Mesothelial cell of epicardium (in vitro differentiated cells): ENCODE results near the gene ZNF354C. TPM values are rescaled to one million over a fixed set of nuclear protein-coding genes. Genes with fewer than 3 reads are reported as not detected.

Experiments
- DNase-seq, 2 experiments: peaks; one replicate each; pipeline ENCODE4 v3.0.0; 2021; ENCODE audit warnings: low spot score in 2 of 2; ENCODE audit not compliant: unreplicated experiment in 2 of 2
- H3K27ac Mint-ChIP-seq: 2 replicates; pipeline ENCODE4 v1.8.0; 2021; ENCODE audit warnings: mixed read lengths
- H3K27me3 Mint-ChIP-seq: 2 replicates; pipeline ENCODE4 v1.8.0; 2021; ENCODE audit warnings: low read depth, mixed read lengths
- H3K36me3 Mint-ChIP-seq: 2 replicates; pipeline ENCODE4 v1.8.0; 2021; ENCODE audit warnings: mixed read lengths
- H3K4me1 Mint-ChIP-seq: 2 replicates; pipeline ENCODE4 v1.8.0; 2021; ENCODE audit warnings: mixed read lengths
- H3K4me3 Mint-ChIP-seq: 2 replicates; pipeline ENCODE4 v1.8.0; 2021; ENCODE audit warnings: mild to moderate bottlenecking, moderate library complexity, mixed read lengths
- H3K9me3 Mint-ChIP-seq: 2 replicates; pipeline ENCODE4 v1.8.0; 2021; ENCODE audit warnings: mixed read lengths
- total RNA-seq: library from RNA; stranded (reverse); gene quantifications from 3 replicates; pipeline ENCODE4 v1.2.1, GENCODE V29; 2021
- TF ChIP-seq, protein P1 (sequence below): fragments of 200-600 bp; sonication (generic); IDR thresholded peaks from one replicate; pipeline ENCODE4 v1.5.0; 2021; ENCODE audit warnings: antibody characterized with exemption; ENCODE audit not compliant: unreplicated experiment

The ZNF354C gene
- total RNA-seq, 1 donor from 2014 or later: 9.2 TPM

DNA sequence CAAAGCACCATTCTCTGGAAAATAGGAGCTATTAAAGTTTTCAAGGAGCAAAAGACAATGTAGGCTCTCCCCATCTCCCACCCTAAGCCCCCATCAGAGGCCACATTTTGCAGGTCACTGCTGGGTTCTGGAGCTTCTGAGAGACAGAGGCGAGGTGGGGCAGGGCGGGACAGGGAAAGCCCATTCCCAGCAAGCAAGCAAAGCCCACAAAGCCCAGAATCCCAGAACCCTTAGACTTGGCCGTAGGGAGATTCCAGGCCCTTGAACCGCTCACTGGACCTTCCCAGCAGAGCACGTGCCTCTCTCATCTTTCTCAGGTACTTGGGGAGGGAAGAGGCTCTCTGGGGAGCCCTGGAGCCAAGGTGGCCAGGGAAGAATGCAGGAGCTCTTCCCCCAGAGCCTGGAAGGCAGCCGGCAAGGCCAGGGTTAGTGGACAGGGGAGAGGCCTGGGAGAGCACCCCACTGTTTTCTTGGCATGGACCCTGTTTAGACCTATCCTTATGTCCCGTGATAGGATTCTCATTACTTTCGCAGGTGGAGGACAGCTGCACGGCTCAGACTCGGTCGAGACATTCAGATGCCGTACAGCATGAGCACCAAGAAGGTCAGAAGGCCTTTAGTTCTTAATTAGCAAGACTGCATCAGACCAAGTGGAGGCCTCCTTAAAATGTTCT is 52.4 kb downstream of the ZNF354C start:
- Mint-ChIP-seq H3K9me3 (peaks cover 62% of the 10 kb centered on the region), H3K4me1 (no peaks in the 10 kb centered on the region), H3K27ac (no peak overlapping the region), H3K4me3 (no peak overlapping the region), H3K36me3 (peaks cover 9% of the 10 kb centered on the region), H3K27me3 (no peaks in the 10 kb centered on the region)
- TF ChIP-seq, protein P1, sequence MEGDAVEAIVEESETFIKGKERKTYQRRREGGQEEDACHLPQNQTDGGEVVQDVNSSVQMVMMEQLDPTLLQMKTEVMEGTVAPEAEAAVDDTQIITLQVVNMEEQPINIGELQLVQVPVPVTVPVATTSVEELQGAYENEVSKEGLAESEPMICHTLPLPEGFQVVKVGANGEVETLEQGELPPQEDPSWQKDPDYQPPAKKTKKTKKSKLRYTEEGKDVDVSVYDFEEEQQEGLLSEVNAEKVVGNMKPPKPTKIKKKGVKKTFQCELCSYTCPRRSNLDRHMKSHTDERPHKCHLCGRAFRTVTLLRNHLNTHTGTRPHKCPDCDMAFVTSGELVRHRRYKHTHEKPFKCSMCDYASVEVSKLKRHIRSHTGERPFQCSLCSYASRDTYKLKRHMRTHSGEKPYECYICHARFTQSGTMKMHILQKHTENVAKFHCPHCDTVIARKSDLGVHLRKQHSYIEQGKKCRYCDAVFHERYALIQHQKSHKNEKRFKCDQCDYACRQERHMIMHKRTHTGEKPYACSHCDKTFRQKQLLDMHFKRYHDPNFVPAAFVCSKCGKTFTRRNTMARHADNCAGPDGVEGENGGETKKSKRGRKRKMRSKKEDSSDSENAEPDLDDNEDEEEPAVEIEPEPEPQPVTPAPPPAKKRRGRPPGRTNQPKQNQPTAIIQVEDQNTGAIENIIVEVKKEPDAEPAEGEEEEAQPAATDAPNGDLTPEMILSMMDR: no peak
- no peak for DNase-seq

DNA sequence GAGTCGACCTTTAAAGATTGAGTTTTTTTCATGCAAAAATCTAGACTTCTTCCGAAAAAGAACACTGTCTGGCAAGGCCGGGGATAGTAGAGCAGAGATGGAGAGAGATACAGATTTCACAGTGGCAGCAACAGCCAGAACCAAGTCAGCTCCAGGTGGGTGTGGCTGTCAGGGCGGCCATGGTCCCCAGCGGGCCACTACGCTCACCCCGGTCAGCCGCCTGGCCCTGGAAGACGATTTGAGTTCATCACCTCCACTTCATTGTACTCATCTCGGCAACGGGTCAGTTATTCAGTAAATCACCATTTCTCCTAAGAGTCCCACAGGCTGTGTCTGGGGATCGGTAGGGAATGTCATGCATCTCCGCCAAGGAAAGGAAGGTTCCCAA is 53.0 kb downstream of the ZNF354C start:
- no peak overlapping the region for H3K27ac Mint-ChIP-seq
- H3K4me3 Mint-ChIP-seq: no peak overlapping the region
- no peaks in the 10 kb centered on the region for H3K27me3 Mint-ChIP-seq
- no peaks in the 10 kb centered on the region for H3K4me1 Mint-ChIP-seq
- peaks cover 60% of the 10 kb centered on the region for H3K9me3 Mint-ChIP-seq
- TF ChIP-seq, protein P1: no peak
- peaks cover 9% of the 10 kb centered on the region for H3K36me3 Mint-ChIP-seq
- no peak for DNase-seq

DNA sequence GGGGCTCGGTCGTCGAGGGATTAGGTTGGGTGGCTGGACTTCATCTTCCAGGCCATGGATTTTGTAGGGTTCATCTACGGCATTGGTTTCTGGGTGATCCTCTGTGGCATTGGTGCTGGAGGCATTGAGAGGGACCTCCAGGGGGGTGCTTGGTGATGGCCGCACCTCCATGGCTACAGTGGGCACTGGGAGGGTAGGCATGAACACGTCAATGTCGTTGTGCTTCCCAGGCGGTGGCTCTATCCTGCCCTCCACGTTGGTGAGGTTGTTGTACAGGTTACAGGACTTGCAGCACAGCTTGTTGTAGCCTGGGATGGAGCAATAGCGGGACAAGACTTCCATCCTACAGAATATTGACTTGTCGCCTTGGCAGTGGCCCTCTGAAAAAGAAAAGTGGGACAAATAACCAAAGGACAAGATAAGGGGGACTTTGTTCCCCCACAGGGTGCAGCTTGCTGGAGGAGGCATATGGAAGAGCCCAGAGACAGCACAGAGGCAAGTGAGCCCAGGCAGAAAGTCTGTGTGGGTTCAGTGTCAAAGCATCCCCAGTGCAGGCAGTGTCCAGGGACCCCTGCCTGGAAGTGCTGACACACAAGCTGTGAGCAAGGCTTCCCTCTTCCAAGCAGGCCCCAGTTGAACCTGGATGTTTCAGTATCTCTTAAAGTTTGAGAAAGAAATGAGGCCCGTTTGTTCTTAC is 53.9 kb downstream of the ZNF354C start:
- H3K36me3 Mint-ChIP-seq: peaks cover 9% of the 10 kb centered on the region
- DNase-seq: peak in 1 of 2 experiments; percentile 11
- H3K4me1 Mint-ChIP-seq: no peaks in the 10 kb centered on the region
- H3K27me3 Mint-ChIP-seq: no peaks in the 10 kb centered on the region
- TF ChIP-seq, protein P1: no peak
- no peak overlapping the region for H3K27ac Mint-ChIP-seq
- no peak overlapping the region for H3K4me3 Mint-ChIP-seq
- H3K9me3 Mint-ChIP-seq: peaks cover 53% of the 10 kb centered on the region

DNA sequence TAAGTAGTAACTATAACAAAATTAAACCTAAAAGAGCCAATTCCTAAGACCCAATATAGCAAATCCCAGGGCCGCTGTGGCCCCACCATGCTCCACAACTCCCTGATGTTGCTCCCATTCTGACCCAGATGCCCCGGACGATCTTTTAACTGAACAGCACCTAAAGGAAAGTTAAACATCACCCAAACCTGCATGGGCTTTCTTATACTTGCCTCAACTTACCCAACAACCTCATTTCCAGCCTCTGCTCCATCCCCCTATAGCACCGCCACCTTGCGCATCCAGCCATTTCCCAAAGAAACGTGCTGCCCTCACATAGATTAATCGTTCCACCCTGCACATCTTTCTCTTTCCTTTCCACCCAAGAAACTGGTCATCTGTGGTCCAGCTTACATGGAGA is 54.6 kb downstream of the ZNF354C start:
- Mint-ChIP-seq H3K36me3 (peaks cover 9% of the 10 kb centered on the region), H3K4me3 (no peak overlapping the region), H3K4me1 (no peaks in the 10 kb centered on the region), H3K27me3 (no peaks in the 10 kb centered on the region), H3K27ac (no peak overlapping the region), H3K9me3 (peaks cover 54% of the 10 kb centered on the region)
- TF ChIP-seq, protein P1: no peak
- DNase-seq: no peak

DNA sequence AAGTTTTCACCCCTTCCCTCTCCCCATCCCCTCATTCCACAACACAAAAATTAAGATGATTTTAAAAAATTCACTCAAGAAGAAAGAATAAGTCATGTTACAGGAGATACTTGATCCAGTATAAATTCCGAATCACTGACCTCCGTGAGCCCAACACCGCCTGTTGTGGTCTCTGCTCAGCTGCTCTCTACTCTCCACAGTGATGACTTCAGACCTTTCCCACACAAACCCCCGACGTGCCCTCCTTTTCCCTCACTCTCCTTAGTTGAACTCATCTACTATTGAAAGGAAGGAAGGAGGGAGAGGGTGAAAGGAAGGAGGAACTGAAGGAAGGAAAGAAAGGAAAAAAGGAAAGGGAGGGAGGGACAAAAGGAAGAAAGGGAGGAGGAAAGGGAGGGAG is 55.1 kb downstream of the ZNF354C start:
- TF ChIP-seq, protein P1: no peak
- H3K4me3 Mint-ChIP-seq: no peak overlapping the region
- DNase-seq: no peak
- H3K36me3 Mint-ChIP-seq: peaks cover 15% of the 10 kb centered on the region
- H3K9me3 Mint-ChIP-seq: peaks cover 59% of the 10 kb centered on the region
- no peaks in the 10 kb centered on the region for H3K27me3 Mint-ChIP-seq
- H3K27ac Mint-ChIP-seq: no peak overlapping the region
- H3K4me1 Mint-ChIP-seq: no peaks in the 10 kb centered on the region
